B cell (primary cell): Measurements from ENCODE around the gene RXFP1. TPM values are rescaled to one million over a fixed set of nuclear protein-coding genes. Genes with fewer than 3 reads are reported as not detected.

Experiments
- ATAC-seq: fragments of 200-7000 bp; cut with Tn5 transposase; one replicate; pipeline ENCODE4 v1.10.0; 2021; ENCODE audit warnings: low read depth, mild to moderate bottlenecking, moderate number of reproducible peaks, moderate library complexity
- CTCF ChIA-PET: fragments of 350-600 bp; sonication (Branson Sonifier 250); formaldehyde crosslinking; loops from one replicate; lab custom pipeline; 2021; ENCODE audit warnings: antibody characterized with exemption, inconsistent platforms; lab: Charles Lee
- POLR2A ChIA-PET: fragments of 350-600 bp; sonication (Branson Sonifier 250); formaldehyde crosslinking; loops from one replicate; lab custom pipeline; 2021; ENCODE audit warnings: antibody characterized with exemption; lab: Charles Lee
- DNase-seq: peaks from one replicate; pipeline ENCODE4 v3.0.0; 2013
- H2AFZ ChIP-seq: 2 replicates; pipeline ENCODE4 v1.6.1; 2012; ENCODE audit warnings: mild to moderate bottlenecking, low read depth, low read length; ENCODE audit not compliant: insufficient read depth, poor library complexity, severe bottlenecking
- H3K27ac ChIP-seq, 2 donors: 1 replicate in 1 of 2; 2 replicates in 1 of 2; pipeline ENCODE4 v1.5.1; 2012 to 2013; ENCODE audit warnings: low read length in 2 of 2, mild to moderate bottlenecking in 2 of 2, moderate library complexity in 1 of 2
- H3K27me3 ChIP-seq, 4 experiments: fragments of 200-600 bp in 1 of 4; sonication (generic) in 1 of 4; replicated peaks in 1 of 4; 1 replicate in 2 of 4; 2 replicates in 2 of 4; pipeline versions ENCODE4 v1.6.1 to v1.7.0; 2013 to 2016; ENCODE audit warnings: low read length in 3 of 4, mild to moderate bottlenecking in 2 of 4, mixed read lengths in 1 of 4, moderate library complexity in 1 of 4; ENCODE audit not compliant: insufficient read depth in 4 of 4, control insufficient read depth in 3 of 4; ENCODE audit errors: control extremely low read depth in 1 of 4
- H3K36me3 ChIP-seq, 2 experiments: replicated peaks in 1 of 2; 1 replicate in 1 of 2; 2 replicates in 1 of 2; pipeline versions ENCODE4 v1.6.1 to v1.7.1; 2013; ENCODE audit warnings: low read length in 1 of 2; ENCODE audit not compliant: insufficient read depth in 2 of 2, control insufficient read depth in 1 of 2; ENCODE audit errors: control extremely low read depth in 1 of 2, extremely low read depth in 1 of 2
- H3K4me1 ChIP-seq, 2 donors: fragments of 200-600 bp in 1 of 2; sonication (generic) in 1 of 2; 1 replicate in 1 of 2; 2 replicates in 1 of 2; pipeline versions ENCODE4 v1.5.1 to v1.6.1; 2013 to 2017; ENCODE audit warnings: low read length in 2 of 2; ENCODE audit not compliant: control insufficient read depth in 2 of 2, insufficient read depth in 2 of 2
- H3K4me2 ChIP-seq: replicated peaks from 2 replicates; pipeline ENCODE3; 2012; ENCODE audit warnings: mild to moderate bottlenecking, low read depth, low read length; ENCODE audit not compliant: poor library complexity, severe bottlenecking
- H3K4me3 ChIP-seq, 5 experiments: fragments of 200-600 bp in 1 of 5; sonication (generic) in 1 of 5; 1 replicate in 3 of 5; 2 replicates in 2 of 5; pipeline versions ENCODE4 v1.5.1 to v1.7.0; 2011 to 2016; ENCODE audit warnings: low read length in 4 of 5, mild to moderate bottlenecking in 4 of 5, low read depth in 2 of 5, control low read depth in 1 of 5, moderate library complexity in 1 of 5; ENCODE audit not compliant: insufficient read depth in 1 of 5; ENCODE audit errors: control extremely low read depth in 1 of 5, extremely low read depth in 1 of 5
- H3K79me2 ChIP-seq: fragments of 200-600 bp; sonication (generic); one replicate; pipeline ENCODE4 v1.6.0; 2016; ENCODE audit warnings: low read length; ENCODE audit not compliant: control insufficient read depth, insufficient read depth
- H3K9ac ChIP-seq: fragments of 200-600 bp; sonication (generic); 2 replicates; pipeline ENCODE4 v1.6.1; 2017; ENCODE audit warnings: mild to moderate bottlenecking, low read length, moderate library complexity
- H3K9me3 ChIP-seq, 3 donors: one replicate each; pipeline versions ENCODE4 v1.6.1 to v1.7.1; 2013; ENCODE audit warnings: low read length in 2 of 3; ENCODE audit not compliant: control insufficient read depth in 2 of 3, insufficient read depth in 1 of 3; ENCODE audit errors: control extremely low read depth in 1 of 3
- H4K20me1 ChIP-seq: 2 replicates; pipeline ENCODE4 v1.6.0; 2012; ENCODE audit warnings: mild to moderate bottlenecking, low read length; ENCODE audit not compliant: insufficient read depth, control insufficient read depth, poor library complexity, severe bottlenecking
- H3K27ac Mint-ChIP-seq: one replicate; pipeline ENCODE4 v1.8.0; 2021; ENCODE audit warnings: mixed read lengths
- H3K27me3 Mint-ChIP-seq: one replicate; pipeline ENCODE4 v1.8.0; 2021; ENCODE audit warnings: mixed read lengths
- H3K4me1 Mint-ChIP-seq: one replicate; pipeline ENCODE4 v1.8.0; 2021; ENCODE audit warnings: mixed read lengths
- H3K4me3 Mint-ChIP-seq: one replicate; pipeline ENCODE4 v1.8.0; 2021; ENCODE audit warnings: mixed read lengths
- H3K9me3 Mint-ChIP-seq: one replicate; pipeline ENCODE4 v1.8.0; 2022; ENCODE audit warnings: mixed read lengths; ENCODE audit not compliant: insufficient read depth
- CTCF ChIP-seq: fragments of 200-600 bp; IDR thresholded peaks from one replicate; pipeline ENCODE4 v1.8.0; 2022; ENCODE audit warnings: antibody characterized with exemption, mild to moderate bottlenecking
- EZH2 ChIP-seq: IDR thresholded peaks from 2 replicates; pipeline ENCODE4 v1.6.1; 2012; ENCODE audit warnings: borderline replicate concordance, low read depth, mild to moderate bottlenecking, moderate library complexity, low read length; ENCODE audit not compliant: insufficient read depth, poor library complexity, severe bottlenecking
- WGBS: methylation state at CpG from one replicate; pipeline ENCODE4 v1.1.5; 2013; ENCODE audit warnings: missing lambda C conversion rate; ENCODE audit not compliant: insufficient coverage; 5-methylcytosine and 5-hydroxymethylcytosine counted together
- intact Hi-C: fragments of 100-400 bp; cut with micrococcal nuclease; formaldehyde crosslinking; loops from one replicate; pipeline ENCODE4 v1.10.0; 2022
- polyA plus RNA-seq: library from polyadenylated mRNA; depleted of rRNA; stranded (reverse); fragments of >200 nt; gene quantifications from 2 replicates; pipeline ENCODE4 v1.2.3, GENCODE V29; 2012
- total RNA-seq, 2 donors: library from RNA; stranded (reverse); fragments of 120-200 nt in 1 of 2; gene quantifications; 1 replicate in 1 of 2; 2 replicates in 1 of 2; pipeline versions ENCODE4 v1.2.3 to v1.2.4, GENCODE V29; 2013 to 2022

RXFP1 gene
- total and polyA plus RNA-seq, 2 donors (not counting 1 experiment from before 2014, with no cell fraction given): not detected

DNA sequence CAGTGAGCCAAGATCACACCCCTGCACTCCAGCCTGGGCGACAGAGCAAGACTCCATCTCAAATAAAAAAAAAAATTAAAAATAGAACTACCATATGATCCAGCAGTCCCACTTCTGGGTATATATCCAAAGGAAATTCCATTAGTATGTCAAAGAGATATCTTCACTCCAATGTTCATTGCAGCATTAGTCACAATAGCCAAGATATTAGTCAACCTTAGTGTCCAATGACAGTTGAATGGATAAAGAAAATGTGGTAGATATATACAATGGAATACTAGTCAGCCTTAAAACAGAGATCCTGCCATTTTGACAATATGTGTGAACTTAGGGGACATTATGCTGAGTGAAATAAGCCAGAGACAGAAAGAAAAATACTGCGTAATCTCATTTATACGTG, 100.6 kb downstream of the RXFP1 start:
- CTCF ChIA-PET: no interaction called here
- intact Hi-C loops: no loop called here

More for the DNA sequence above, 100.6 kb downstream of the RXFP1 start:
- H3K27ac ChIP-seq: no peak overlapping the region
- H3K4me2 ChIP-seq: no peak overlapping the region
- no peaks in the 10 kb centered on the region for H3K9me3 ChIP-seq
- peaks cover 0 to 3% (median 0%) of the 10 kb centered on the region in 4 experiments for H3K27me3 ChIP-seq
- POLR2A ChIA-PET: no interaction called here
- no peak overlapping the region for H2AFZ ChIP-seq
- no peaks in the 10 kb centered on the region for H3K36me3 ChIP-seq
- Mint-ChIP-seq H3K4me1 (no peaks in the 10 kb centered on the region), H3K4me3 (no peak overlapping the region), H3K27ac (no peak overlapping the region), H3K27me3 (peaks cover 14% of the 10 kb centered on the region), H3K9me3 (no peaks in the 10 kb centered on the region)
- no peak overlapping the region for H3K4me3 ChIP-seq
- no peaks in the 10 kb centered on the region for H3K79me2 ChIP-seq
- TF ChIP-seq EZH2: no peak
- TF ChIP-seq CTCF: no peak
- DNase-seq: no peak
- ATAC-seq: no peak
- WGBS: 100% methylated on average over 1 of the region's 3 CpGs
- no peaks in the 10 kb centered on the region for H3K4me1 ChIP-seq
- H4K20me1 ChIP-seq: no peaks in the 10 kb centered on the region
- H3K9ac ChIP-seq: no peak overlapping the region
